ENCODE measurements around the gene KLK2. TPM values are rescaled to one million over a fixed set of nuclear protein-coding genes. Genes with fewer than 3 reads are reported as not detected.

Gene KLK2
- total and polyA plus RNA-seq, 2 of the 4 experiments (the other 2 are of a cell fraction) = not detected

GRCh38 chr19:50833117-50833801 is 40.0 kb upstream of the KLK2 start, which contains the start of gene KLK15:
KLK15 (minus strand) TSS chr19:50833574; CDS start chr19:50831492, 2,082 bp downstream.
- H2BK120ac ChIP-seq (ENCODE audit: low read depth, low read length) = no peak within 1 kb of the TSS
- H4K91ac ChIP-seq (ENCODE audit: insufficient read depth, low read depth, low read length) = no peak within 1 kb of the TSS
- H2AK5ac ChIP-seq (ENCODE audit: low read depth, low read length) = no peak within 1 kb of the TSS
- BruUV-seq (replicated peaks) = no TSS peak
- no peak within 1 kb of the TSS for H3K56ac ChIP-seq (ENCODE audit: extremely low read depth, insufficient read depth, low read length)
- H3K4ac ChIP-seq (ENCODE audit: low read depth, low read length) = no peak within 1 kb of the TSS
- dilution Hi-C loops (cut with HindIII; ENCODE audit: low sequenced_read_pairs, unreplicated experiment) = no loop called here
- no peak within 1 kb of the TSS for H4K8ac ChIP-seq (ENCODE audit: low read depth in 2 of 2, low read length in 2 of 2)
- no peak within 1 kb of the TSS for H3K23ac ChIP-seq (ENCODE audit: low read depth, low read length)
- TF ChIP-seq RFX5 (IDR thresholded peaks at IDR 0.05; ENCODE audit: low read depth, low read length) = no peak
- no peak for TF ChIP-seq MAFK (IDR thresholded peaks at IDR 0.05; ENCODE audit: low read depth, low read length)
- TF ChIP-seq MAZ (IDR thresholded peaks at IDR 0.05; ENCODE audit: borderline replicate concordance, low read depth, low read length) = no peak
- no peak for TF ChIP-seq CHD1 (IDR thresholded peaks at IDR 0.05; ENCODE audit: low read depth, low read length)
- no peak for TF ChIP-seq BHLHE40 (IDR thresholded peaks at IDR 0.05; ENCODE audit: low read depth, low read length)
- TF ChIP-seq NFE2L2 (IDR thresholded peaks at IDR 0.05; ENCODE audit: low read depth, low read length) = no peak
- TF ChIP-seq RAD21 (IDR thresholded peaks at IDR 0.05; ENCODE audit: low read length) = no peak
- no peak for TF ChIP-seq RCOR1 (IDR thresholded peaks at IDR 0.05; ENCODE audit: insufficient replicate concordance, low read length)
- no peak for TF ChIP-seq MXI1 (IDR thresholded peaks at IDR 0.05; ENCODE audit: borderline replicate concordance, low read depth, low read length)
- no peak for TF ChIP-seq POLR2A (IDR thresholded peaks at IDR 0.05; ENCODE audit: low read depth, low read length)
- no peak for TF ChIP-seq CTCF (conservative IDR thresholded peaks at IDR 0.05; ENCODE audit: low read depth, low read length)
- TF ChIP-seq SMC3 (IDR thresholded peaks at IDR 0.05; ENCODE audit: low read depth, low read length) = no peak
- no peaks in the 10 kb centered on the region for H4K20me1 ChIP-seq (ENCODE audit: insufficient read depth, low read length)
- no peaks in the 10 kb centered on the region; the same call in 1 of the 2 replicates for H3K27me3 ChIP-seq (ENCODE audit: control insufficient read depth, insufficient read depth, low read length)
- no peak within 1 kb of the TSS for H3K14ac ChIP-seq (replicated peaks; ENCODE audit: low read depth, low read length)
- no peaks in the 10 kb centered on the region for H3K9me1 ChIP-seq (ENCODE audit: insufficient read depth, low read length)
- no peak within 1 kb of the TSS for H3K4me3 ChIP-seq (ENCODE audit: insufficient read depth, low read depth, low read length)
- ChIA-PET CTCF (no interaction called here), POLR2A (ENCODE audit: unreplicated experiment) (interaction anchor here (0.5 kb wide), 1 partner anchor 41 kb away, joined by 9 read pairs; no protein-coding TSS in a partner anchor)
- ATAC-seq (ENCODE audit: low read depth) = no peak
- no peaks in the 10 kb centered on the region for H3K9me3 ChIP-seq (ENCODE audit: control insufficient read depth, insufficient read depth, low read length)
- H2AK9ac ChIP-seq (replicated peaks; ENCODE audit: low read depth, low read length, poor library complexity) = no peak within 1 kb of the TSS
- H2BK5ac ChIP-seq (ENCODE audit: low read depth, low read length, poor library complexity, severe bottlenecking) = no peak within 1 kb of the TSS
- H3K27ac ChIP-seq (ENCODE audit: insufficient read depth, low read length) = no peak within 1 kb of the TSS
- no peak within 1 kb of the TSS for H3K9ac ChIP-seq (ENCODE audit: low read depth, low read length)
- H2AFZ ChIP-seq (replicated peaks; ENCODE audit: low read length, poor library complexity) = no peak within 1 kb of the TSS
- no peak within 1 kb of the TSS for H2BK15ac ChIP-seq (ENCODE audit: low read depth, low read length)
- no peak within 1 kb of the TSS for H3K18ac ChIP-seq (ENCODE audit: low read depth, low read length)
- no peaks in the 10 kb centered on the region for H3K36me3 ChIP-seq (ENCODE audit: control insufficient read depth, insufficient read depth, low read length)
- H4K5ac ChIP-seq (ENCODE audit: low read depth, low read length) = no peak within 1 kb of the TSS
- H3K79me1 ChIP-seq (ENCODE audit: low read depth in 1 of 2, low read length in 2 of 2) = no peaks in the 10 kb centered on the region
- no peak within 1 kb of the TSS for H2BK20ac ChIP-seq (ENCODE audit: low read depth, low read length)
- no peaks in the 10 kb centered on the region for H3K4me1 ChIP-seq (ENCODE audit: control insufficient read depth, insufficient read depth, low read length)
- H3K4me2 ChIP-seq (ENCODE audit: low read depth, low read length) = no peak within 1 kb of the TSS
- in situ Hi-C loops (cut with MboI; ENCODE audit: low sequenced_read_pairs) = no loop called here
- no peak for DNase-seq
- intact Hi-C loops (cut with micrococcal nuclease) = no loop called here
- 35% methylated on average over 4 of the region's 8 CpGs; no CpG with 5 or more reads in 1 of the 2 experiments for whole genome bisulfite sequencing, 2 experiments (ENCODE audit: extremely low coverage in 2 of 2, insufficient read length in 1 of 2)
